Esophagus muscularis mucosa (tissue), 4 donors: ENCODE data around the gene EIF4G3. TPM values are rescaled to one million over a fixed set of nuclear protein-coding genes. Genes with fewer than 3 reads are reported as not detected.
"Not testable (repeated sequence)": the region's sequence is repeated elsewhere in the genome, so short reads cannot be mapped to it uniquely, and the experiment has no call there.

ENCODE experiments used
- DNase-seq: peaks from one replicate; pipeline ENCODE4 v3.0.0-alpha.2; 2017; ENCODE audit errors: extremely low spot score
- H3K27ac ChIP-seq, 4 donors: fragments of 200-600 bp; sonication (generic); replicated peaks in 1 of 4; 1 replicate in 3 of 4; 2 replicates in 1 of 4; pipeline ENCODE4 v1.5.1; 2016 to 2019; ENCODE audit warnings: mild to moderate bottlenecking in 1 of 4
- H3K27me3 ChIP-seq, 4 donors: fragments of 200-600 bp; sonication (generic); one replicate each; pipeline versions ENCODE4 v1.5.1 to v1.6.0; 2016 to 2019
- H3K36me3 ChIP-seq, 4 donors: fragments of 200-600 bp; sonication (generic); one replicate each; pipeline ENCODE4 v1.5.1; 2016 to 2019
- H3K4me1 ChIP-seq, 4 donors: fragments of 200-600 bp; sonication (generic); one replicate each; pipeline ENCODE4 v1.5.1; 2016 to 2019
- H3K4me3 ChIP-seq, 4 donors: fragments of 200-600 bp; sonication (generic); 1 replicate in 2 of 4; 2 replicates in 2 of 4; pipeline ENCODE4 v1.5.1; 2016 to 2019; ENCODE audit warnings: mild to moderate bottlenecking in 4 of 4, moderate library complexity in 1 of 4
- H3K9me3 ChIP-seq, 4 donors: fragments of 200-600 bp; sonication (generic); 1 replicate in 3 of 4; 2 replicates in 1 of 4; pipeline ENCODE4 v1.5.1; 2016 to 2019
- EP300 ChIP-seq: sonication (generic); formaldehyde crosslinking; IDR thresholded peaks from one replicate; pipeline ENCODE4 v1.6.1; 2017; ENCODE audit warnings: antibody characterized with exemption
- POLR2A ChIP-seq: fragments of 450-650 bp; IDR thresholded peaks from one replicate; pipeline ENCODE4 v1.6.1; 2017; ENCODE audit warnings: antibody characterized with exemption, moderate library complexity, mild to moderate bottlenecking, low read depth
- POLR2AphosphoS5 ChIP-seq, 2 donors: sonication (generic); formaldehyde crosslinking; IDR thresholded peaks; one replicate each; pipeline ENCODE4 v1.6.1; 2017; ENCODE audit warnings: antibody characterized with exemption in 2 of 2
- WGBS: methylation state at CpG from one replicate; pipeline ENCODE4 v1.1.5; 2018; 5-methylcytosine and 5-hydroxymethylcytosine counted together
- intact Hi-C: fragments of 100-400 bp; cut with DNase I; formaldehyde crosslinking; loops from one replicate; pipeline ENCODE4 v1.15.1; 2023
- total RNA-seq, 4 donors: library from RNA; depleted of rRNA; stranded (reverse); fragments of >200 nt; gene quantifications; one replicate each; pipeline versions ENCODE4 v1.1.0 to v1.2.1, GENCODE V29; 2016
- TF ChIP-seq, protein P1 (sequence below), 3 experiments: fragments of 200-600 bp in 2 of 3; fragments of 450-650 bp in 1 of 3; sonication (generic) in 2 of 3; IDR thresholded peaks; one replicate each; pipeline ENCODE4 v1.5.1; 2017 to 2019; ENCODE audit warnings: antibody characterized with exemption in 3 of 3, mild to moderate bottlenecking in 2 of 3, moderate library complexity in 1 of 3

Gene EIF4G3
- total RNA-seq, 4 donors from 2014 or later, result 43.7 to 64.0 (median 62.2) TPM

DNA sequence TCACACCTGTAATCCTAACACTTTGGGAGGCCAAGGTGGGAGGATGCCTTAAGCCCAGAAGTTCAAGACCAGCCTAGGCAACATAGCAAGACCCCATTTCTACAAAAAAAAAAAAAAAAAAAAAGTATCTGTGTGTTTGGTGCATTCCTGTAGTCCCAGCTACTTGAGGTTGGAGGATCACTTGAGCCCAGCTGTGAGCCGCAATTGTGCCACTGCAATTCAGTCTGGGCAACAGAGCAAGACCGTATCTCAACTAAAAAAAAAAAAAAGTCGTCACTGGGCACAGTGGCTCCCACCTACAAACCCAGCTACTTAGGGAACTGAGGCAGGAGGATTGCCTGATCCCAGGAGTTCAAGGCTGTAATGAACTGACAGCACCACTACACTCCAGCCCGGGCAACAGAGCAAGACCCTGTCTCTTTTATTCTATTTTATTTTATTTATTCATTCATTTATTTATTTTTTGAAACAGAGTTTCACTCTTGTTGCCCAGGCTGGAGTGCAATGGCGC lies 8.6 kb upstream of the EIF4G3 start:
- intact Hi-C loops, result no loop called here
- TF ChIP-seq, protein P1, sequence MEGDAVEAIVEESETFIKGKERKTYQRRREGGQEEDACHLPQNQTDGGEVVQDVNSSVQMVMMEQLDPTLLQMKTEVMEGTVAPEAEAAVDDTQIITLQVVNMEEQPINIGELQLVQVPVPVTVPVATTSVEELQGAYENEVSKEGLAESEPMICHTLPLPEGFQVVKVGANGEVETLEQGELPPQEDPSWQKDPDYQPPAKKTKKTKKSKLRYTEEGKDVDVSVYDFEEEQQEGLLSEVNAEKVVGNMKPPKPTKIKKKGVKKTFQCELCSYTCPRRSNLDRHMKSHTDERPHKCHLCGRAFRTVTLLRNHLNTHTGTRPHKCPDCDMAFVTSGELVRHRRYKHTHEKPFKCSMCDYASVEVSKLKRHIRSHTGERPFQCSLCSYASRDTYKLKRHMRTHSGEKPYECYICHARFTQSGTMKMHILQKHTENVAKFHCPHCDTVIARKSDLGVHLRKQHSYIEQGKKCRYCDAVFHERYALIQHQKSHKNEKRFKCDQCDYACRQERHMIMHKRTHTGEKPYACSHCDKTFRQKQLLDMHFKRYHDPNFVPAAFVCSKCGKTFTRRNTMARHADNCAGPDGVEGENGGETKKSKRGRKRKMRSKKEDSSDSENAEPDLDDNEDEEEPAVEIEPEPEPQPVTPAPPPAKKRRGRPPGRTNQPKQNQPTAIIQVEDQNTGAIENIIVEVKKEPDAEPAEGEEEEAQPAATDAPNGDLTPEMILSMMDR (IDR thresholded peaks at IDR 0.05), result no peak
- TF ChIP-seq EP300 (no peak), POLR2A (no peak), POLR2AphosphoS5 (IDR thresholded peaks at IDR 0.05) (no peak)
- DNase-seq, result no peak
- Histone ChIP-seq H3K36me3 (no peaks in the 10 kb centered on the region), H3K9me3 (no peaks in the 10 kb centered on the region), H3K27ac (no peak overlapping the region), H3K27me3 (no peaks in the 10 kb centered on the region), H3K4me1 (no peaks in the 10 kb centered on the region), H3K4me3 (no peak overlapping the region)
- 81% methylated on average over 5 of the region's 5 CpGs for WGBS

DNA sequence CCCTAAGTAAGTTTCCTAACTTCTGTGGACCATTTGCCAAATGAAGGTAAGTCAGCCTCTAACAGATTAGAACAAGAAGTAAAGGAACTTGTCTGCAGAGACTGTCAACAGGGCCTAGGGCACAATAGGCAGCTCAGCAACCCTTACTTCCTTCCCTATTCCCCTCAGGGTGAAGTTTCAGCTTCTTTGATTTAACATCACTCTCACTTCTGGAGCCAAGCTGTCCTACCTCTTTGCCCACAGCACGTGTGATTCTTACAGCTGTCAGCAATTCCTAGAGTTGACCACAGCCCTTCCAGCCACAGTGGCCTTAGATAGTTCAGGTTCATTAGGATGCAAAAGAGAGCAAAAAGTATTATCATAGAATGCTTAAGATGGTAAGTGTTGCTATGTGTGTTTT lies 7.6 kb upstream of the EIF4G3 start:
- H3K27me3 ChIP-seq, result no peaks in the 10 kb centered on the region
- intact Hi-C loops, result no loop called here
- no peaks in the 10 kb centered on the region for H3K4me1 ChIP-seq
- DNase-seq, result no peak
- H3K9me3 ChIP-seq, result no peaks in the 10 kb centered on the region
- WGBS, result 37% methylated on average over 1 of the region's 1 CpG
- TF ChIP-seq EP300 (no peak), POLR2AphosphoS5 (IDR thresholded peaks at IDR 0.05) (no peak), POLR2A (no peak)
- TF ChIP-seq, protein P1 (IDR thresholded peaks at IDR 0.05), result no peak
- H3K36me3 ChIP-seq, result no peaks in the 10 kb centered on the region
- no peak overlapping the region for H3K4me3 ChIP-seq
- no peak overlapping the region for H3K27ac ChIP-seq

DNA sequence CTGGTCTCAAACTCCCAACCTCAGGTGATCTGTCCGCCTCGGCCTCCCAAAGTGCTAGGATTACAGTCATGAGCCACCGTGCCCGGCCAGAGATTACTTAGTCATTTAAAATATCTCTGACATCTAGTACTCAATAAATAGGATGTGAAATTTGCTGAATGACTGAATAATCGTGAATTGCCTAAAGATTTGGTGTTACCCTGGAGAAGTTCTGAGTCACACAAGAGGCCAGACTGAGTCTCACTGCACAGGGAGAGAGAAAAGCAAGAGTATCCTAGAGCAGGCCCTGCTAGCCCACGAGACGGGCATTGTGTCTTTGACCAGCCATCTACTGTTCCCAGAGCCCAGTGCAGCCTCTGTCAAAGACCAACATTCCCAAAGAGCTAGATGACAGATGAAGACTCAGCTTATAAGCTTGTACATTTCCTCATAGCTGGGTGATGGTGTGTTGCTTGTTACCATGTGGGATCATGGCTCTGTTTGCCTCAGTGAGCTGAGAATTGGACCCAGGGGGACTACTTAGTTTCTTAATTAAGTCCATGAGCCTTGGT lies 5.6 kb upstream of the EIF4G3 start:
- TF ChIP-seq, protein P1 (IDR thresholded peaks at IDR 0.05), result no peak
- TF ChIP-seq POLR2A (no peak), EP300 (no peak), POLR2AphosphoS5 (IDR thresholded peaks at IDR 0.05) (no peak)
- intact Hi-C loops, result no loop called here
- no peaks in the 10 kb centered on the region for H3K27me3 ChIP-seq
- DNase-seq, result no peak
- no peaks in the 10 kb centered on the region for H3K9me3 ChIP-seq
- H3K27ac ChIP-seq, result no peak overlapping the region
- H3K4me3 ChIP-seq, result no peak overlapping the region
- H3K4me1 ChIP-seq, result peaks cover 0 to 4% (median 1%) of the 10 kb centered on the region in 4 donors
- H3K36me3 ChIP-seq, result no peaks in the 10 kb centered on the region
- WGBS, result 82% methylated on average over 7 of the region's 7 CpGs

DNA sequence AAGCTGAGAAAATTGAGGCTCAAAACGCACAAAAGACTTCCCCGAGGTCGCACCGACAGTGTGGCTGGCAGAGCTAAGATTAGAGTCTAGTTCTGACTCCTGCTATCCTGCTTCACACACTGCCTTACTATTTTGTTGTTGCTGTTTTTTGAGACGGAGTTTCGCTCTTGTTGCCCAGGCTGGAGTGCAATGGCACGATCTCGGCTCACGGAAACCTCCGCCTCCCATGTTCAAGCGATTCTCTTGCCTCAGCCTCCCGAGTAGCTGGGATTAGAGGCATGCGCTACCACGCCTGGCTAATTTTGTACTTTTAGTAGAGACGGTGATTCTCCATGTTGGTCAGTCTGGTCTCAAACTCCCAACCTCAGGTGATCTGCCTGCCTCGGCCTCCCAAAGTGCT lies 1.6 kb upstream of the EIF4G3 start:
- not testable (repeated sequence) for H3K27ac ChIP-seq, H3K36me3 ChIP-seq, DNase-seq, H3K9me3 ChIP-seq, H3K27me3 ChIP-seq, H3K4me3 ChIP-seq
- 96% methylated on average over 16 of the region's 16 CpGs for WGBS
- H3K4me1 ChIP-seq, result peaks cover 8 to 33% (median 20%) of the 10 kb centered on the region in 4 donors
- intact Hi-C loops, result loop anchor here (10.0 kb wide), 1 partner anchor 153 kb away; no protein-coding TSS in a partner anchor

DNA sequence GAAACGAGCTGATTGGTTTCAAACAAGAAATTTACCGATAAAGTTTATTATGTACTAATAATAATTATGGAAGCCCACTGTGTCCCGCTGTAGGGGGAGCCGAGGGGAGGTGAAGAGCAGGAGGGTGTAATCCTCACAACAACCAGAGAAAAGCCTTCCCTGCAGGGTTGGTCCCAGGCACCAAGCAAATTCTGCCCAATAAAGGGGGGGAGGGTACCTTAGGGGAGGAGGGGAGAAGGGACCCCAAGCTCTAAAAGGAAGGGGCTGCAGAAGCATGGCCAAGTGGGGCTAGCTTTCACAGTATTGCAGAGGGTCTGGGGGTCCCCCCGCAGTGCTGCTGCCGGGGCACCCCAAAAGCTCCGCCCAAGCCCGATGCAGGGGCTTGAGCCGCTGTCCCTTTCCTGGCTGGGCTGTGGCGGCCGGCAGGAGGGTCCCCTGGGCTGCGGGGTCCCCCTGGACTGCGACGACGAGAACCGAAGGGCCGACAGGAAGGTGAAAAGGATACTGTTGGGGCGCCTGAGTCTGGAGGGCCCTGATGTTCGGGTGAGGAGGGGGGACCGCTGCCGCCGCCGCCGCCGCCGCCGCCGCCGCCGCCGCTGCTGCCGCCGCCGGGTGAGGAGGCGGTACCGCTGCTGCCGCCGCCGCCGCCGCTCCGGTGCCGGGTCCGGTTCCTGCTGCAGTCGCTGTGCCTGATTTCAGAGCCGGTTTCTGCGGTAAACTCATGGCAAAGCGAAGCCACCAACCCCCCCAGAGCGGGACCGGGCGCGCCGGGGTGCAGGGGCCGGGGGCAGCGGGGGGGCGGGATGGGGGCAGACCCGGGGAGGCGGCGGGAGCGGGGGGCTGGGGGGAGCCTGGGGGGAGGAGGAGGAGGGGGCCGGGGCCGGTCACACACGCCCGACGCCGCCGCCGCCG lies 771 bp downstream of the EIF4G3 start:
- Histone ChIP-seq H3K9me3 (no peaks in the 10 kb centered on the region), H3K27ac (peak overlapping the region; percentile 88 to 94 (median 94)), H3K4me3 (peak overlapping the region; percentile 66 to 96 (median 76)), H3K4me1 (peaks cover 18 to 50% (median 37%) of the 10 kb centered on the region in 4 donors), H3K36me3 (no peaks in the 10 kb centered on the region), H3K27me3 (no peaks in the 10 kb centered on the region)
- WGBS, result under 1% methylated on average over 16 of the region's 69 CpGs
- no peak for DNase-seq
- intact Hi-C loops, result loop anchor here (10.0 kb wide), 1 partner anchor 151 kb away; no protein-coding TSS in a partner anchor
- TF ChIP-seq POLR2AphosphoS5 (IDR thresholded peaks at IDR 0.05) (no peak), POLR2A (no peak), EP300 (no peak)
- TF ChIP-seq, protein P1 (IDR thresholded peaks at IDR 0.05), result no peak
